HG03066 (cell line): ENCODE measurements around the gene CHPT1.
"Not testable (repeated sequence)": the region's sequence is repeated elsewhere in the genome, so short reads cannot be mapped to it uniquely, and the experiment has no call there.

Experiments
- ATAC-seq: cut with Tn5 transposase; IDR thresholded peaks from one replicate; pipeline ENCODE4 v1.9.1; 2021; ENCODE audit warnings: low read depth; ENCODE audit not compliant: unreplicated experiment

CHPT1 gene

DNA sequence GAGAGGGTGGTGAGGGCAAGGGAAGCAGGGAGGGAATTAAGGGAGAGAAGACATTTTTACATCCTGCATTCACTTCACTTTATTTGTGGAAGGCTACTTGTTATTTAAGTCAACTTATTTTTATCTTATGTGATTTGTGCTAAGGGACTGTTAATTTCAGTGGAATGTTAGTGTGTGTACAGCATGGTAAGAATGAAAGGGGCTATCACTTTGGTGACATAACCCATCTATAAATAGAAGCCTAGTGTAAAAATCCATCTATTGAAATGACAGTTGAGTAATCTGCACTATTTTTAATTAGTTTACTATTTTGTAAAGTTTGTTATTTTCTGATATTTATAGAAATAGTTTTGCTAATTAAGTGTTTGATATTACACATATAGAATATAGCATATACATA lies 16.8 kb upstream of the CHPT1 start:
- ATAC-seq, result no peak

DNA sequence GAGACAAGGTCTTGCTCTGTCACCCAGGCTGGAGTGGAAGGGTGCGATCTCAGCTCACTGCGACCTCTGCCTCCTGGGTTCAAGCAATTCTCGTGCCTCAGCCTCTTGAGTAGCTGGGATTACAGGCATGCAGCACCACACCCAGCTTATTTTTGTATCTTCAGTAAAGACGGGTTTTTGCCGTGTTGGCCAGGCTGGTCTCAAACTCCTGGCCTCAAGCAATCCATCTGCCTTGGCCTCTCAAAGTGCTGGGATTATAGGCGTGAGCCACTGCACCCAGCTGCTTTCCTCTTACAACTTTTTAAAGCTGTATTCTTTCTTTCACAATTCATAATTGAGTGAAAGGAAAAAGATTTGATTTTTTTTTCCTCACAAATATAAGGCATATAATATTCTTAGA lies 15.8 kb upstream of the CHPT1 start:
- not testable (repeated sequence) for ATAC-seq

DNA sequence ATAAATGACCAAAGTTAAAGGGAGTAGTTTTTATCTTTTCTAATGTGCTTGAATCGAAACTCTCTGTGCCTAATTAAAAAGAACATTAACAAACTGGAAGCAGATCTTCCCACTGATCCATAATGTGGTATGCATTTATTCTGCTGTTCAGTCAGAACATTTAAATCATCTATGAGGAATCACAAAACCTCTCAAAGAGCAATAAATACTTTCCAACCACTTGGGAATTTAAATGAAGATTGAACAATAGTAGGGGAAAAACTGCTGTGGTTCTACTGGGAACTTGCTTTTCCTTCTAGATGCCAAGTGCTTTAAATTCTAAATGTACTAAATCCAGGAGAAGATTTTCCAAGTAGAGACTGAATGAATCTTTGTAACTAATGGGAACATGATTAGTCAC lies 12.3 kb upstream of the CHPT1 start:
- no peak for ATAC-seq

DNA sequence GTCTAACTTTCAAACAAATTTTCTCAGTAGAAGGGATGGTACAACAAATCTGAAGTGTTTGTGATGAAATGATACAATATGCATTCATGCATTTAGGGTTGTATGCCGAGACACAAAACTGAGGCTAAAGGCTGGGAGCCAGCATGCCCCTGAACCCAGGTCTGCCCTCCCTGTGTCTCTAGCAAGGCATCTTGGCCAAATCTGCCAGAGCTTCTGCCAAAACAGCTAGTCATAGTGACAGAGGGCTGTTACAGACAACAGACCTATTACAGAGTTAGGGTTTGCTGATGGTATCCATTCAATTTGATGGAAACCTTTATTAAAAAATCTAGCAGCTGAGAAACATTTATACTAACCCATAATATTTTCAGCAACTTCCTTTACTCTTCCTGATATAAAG lies 11.3 kb upstream of the CHPT1 start:
- ATAC-seq, result no peak

DNA sequence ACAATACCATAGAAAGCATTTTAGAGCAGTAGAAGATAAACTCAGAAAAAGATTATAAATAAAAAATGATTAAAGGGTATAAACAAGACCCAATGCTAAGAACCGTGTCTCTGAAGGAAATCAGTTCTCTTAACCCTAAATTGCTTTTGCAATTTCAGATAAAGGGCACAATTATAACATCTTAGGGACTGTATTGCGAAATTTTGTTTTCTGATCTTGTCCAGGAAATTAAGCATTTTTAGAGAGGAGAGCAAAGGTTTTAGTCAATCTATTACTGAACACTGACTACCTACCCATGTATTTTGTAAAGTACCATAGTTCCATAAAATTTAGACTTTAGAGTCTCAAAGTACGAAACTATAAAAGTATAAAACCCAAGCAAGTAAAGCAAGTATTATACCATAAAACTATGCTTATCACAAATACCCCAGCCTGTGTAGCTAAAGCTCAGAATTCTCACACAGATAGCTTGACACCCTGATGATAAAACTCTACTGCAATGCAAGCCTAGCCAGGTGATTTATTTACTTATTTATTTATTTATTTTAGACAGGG lies 6.8 kb upstream of the CHPT1 start:
- ATAC-seq, result no peak

DNA sequence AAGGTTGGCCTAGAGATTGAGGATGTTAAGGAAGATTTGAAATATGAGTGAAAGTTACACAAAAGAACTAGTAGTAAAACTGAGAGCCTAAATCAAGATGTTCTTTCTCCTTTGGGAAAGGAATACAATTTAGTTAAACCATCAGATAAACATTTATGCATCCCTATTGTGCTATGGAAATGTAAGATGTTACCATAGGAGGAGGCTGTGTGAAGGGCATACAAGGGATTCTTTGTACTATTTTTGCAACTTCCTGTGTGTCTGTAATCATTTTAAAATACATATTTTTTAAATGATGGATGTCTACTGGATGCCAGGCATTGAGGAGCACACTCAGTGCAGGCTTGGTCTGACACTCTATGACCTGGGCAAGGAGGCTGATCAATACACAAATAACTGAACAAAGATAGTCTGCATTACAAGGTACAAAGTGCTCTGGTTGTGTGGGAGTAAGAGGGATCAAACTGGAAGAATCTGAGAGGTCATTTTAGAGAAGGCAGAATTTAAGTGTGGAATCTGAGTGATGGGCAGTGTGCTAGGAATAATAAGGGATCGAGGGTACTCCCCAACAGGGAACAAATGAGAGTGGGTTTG lies 5.8 kb upstream of the CHPT1 start:
- no peak for ATAC-seq

DNA sequence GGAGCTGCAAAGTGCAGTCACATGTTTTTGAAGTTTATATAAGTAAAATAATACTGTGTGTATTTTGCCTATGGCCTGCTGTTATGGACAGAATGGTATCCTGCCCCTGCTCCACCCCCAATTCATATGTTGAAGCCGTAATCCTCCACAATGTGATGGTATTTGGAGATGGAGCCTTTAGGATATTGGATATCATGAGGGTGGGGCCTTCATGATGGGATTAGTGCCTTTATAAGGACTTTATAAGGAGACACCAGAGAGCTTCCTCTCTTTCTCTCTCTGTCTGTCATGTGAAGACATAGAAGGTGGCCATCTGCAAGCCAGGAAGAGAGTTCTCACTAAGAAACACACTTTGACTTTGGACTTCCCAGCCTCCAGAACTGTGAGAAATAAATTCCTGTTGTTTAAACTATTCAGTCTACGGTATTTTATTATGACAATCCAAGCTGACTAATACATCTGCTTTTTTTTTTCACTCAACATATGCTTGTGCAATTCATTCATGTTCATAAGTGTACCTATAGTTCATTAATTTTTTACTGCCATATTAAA lies 3.1 kb upstream of the CHPT1 start:
- no peak for ATAC-seq

DNA sequence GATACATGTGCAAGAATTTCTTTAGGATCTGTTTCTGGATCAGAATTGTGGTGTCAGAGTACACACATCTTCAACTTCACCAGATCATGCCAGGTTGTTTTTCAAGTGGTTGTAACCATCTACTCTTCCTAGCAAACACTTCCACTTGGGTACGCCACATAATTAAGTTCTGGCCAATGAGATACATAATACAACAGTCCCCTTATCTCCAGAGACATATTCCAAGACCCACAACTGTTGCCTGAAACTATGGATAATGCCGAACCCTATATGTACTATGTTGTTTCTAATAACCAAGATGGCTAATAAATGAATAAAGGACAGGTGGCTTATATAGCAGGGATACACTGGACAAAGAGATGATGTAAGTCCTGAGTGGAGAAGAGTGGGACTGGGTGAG lies 2.5 kb upstream of the CHPT1 start:
- no peak for ATAC-seq

DNA sequence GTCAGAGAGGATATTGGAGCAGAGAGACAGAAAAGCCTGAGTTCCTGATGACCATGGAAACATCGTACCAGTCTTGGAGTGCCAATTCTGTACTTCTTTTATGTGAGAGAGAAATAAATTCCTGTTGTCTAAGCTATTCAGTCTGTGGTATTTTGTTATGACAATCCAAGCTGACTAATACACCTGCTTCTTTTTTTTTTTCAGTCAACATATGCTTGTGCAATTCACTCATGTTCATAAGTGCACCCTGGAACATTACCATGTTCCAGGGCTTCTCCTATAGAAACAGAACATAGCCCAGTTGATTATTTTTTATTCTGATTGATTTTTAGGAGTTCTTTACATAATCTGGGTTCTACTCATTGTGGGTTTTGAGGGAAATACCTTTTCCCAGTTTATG lies 1.7 kb upstream of the CHPT1 start:
- ATAC-seq, result no peak

DNA sequence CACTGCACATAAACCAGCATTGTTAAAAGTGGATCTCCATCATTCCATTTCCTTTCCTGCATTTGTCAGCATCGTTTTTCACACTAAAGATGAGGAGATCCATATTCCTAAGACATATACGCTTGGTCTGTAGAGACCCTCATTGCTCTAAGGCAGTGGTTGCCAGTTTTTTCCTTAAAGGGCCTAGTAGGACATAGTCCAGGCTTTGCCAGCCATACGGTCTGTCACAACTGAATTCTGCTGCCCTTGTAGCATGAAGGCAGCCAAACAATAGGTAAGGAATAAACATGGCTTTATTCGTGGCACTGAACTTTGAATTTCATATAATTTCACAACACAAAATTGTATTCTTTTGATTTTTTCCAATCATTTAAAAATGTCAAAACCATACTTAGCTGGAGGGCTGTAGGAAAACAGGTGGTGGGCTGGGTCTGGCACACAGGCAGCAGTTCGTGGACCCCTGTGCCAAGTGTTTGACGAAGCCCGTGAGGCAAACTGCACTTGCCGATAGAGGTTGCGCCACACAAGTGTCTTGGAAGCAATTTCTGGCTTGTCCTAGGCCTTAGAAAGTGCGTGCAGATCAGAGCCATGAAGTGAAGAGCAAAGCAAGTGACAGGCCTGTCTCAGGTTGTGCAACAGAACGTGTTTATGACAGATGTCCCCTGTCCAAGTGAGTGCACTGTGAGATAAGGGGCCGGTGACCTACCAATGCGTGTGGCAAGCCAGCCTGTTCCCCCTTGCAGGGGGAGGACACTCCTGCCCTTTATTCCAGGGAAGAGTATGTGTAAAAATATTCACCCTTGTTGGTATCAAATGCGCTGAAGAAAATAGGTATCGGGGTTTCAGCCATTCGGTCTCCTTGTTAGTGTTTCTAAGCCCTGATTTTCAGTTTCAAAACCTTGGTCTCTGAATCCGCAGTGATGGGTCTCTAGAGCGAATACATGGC lies 916 bp upstream of the CHPT1 start:
- ATAC-seq, result peak; percentile 36

DNA sequence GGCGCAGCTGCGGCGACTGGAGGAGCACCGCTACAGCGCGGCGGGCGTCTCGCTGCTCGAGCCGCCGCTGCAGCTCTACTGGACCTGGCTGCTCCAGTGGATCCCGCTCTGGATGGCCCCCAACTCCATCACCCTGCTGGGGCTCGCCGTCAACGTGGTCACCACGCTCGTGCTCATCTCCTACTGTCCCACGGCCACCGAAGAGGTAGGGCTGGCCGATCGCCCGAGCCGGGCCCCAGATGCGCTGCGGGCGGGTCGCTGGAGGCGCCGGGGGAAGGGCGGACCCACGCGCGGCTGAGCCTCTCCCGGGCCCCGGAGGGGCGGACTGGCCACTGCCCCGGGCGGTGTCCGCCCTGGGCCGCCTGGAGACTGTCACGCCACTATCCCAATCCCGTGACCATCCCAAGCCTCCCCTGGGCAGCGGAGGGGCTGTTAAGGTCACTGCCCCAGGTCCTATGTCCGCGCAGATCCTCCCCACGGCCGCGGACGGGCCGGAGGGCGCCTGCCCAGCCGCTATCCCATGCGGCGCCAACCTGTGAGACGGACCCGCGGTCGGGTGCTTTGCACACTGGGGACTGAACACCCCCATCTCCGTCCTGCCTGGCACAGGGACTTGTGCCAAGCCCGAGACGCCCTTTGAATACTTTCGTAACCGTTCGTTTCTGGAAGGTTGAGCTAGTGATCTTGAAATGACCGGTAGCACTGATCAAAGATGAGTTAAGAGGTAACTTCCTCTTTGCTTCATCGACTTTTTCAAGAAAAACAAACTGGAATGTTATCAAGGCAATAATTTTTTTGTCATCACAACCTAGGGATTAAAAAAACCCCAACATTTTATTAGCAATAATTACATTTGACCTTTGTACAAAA lies 725 bp downstream of the CHPT1 start:
- ATAC-seq, result peak; percentile 31

DNA sequence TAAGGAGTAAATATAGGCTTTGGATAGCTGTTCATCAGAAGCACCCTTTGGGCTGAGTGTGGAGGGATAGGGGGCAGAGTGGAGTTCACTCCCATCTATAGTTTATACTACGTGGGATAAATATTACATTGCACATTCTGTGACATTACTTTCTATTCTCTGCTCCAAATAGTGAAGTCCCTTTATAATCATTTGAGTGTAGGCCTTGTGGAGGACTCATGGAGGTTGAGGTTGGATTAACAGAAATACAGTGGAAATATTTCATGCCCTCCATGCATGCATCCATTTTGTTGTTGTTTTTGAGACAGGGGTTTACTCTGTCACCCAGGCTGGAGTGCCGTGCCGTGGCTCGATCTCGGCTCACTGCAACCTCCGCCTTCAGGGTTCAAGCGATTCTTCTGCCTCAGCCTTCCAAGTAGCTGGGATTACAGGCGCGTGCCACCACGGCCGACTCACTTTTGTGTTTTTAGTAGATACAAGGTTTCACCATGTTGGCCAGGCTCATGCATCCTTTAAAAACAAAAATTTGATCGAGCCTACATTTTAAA lies 1.4 kb downstream of the CHPT1 start:
- no peak for ATAC-seq

DNA sequence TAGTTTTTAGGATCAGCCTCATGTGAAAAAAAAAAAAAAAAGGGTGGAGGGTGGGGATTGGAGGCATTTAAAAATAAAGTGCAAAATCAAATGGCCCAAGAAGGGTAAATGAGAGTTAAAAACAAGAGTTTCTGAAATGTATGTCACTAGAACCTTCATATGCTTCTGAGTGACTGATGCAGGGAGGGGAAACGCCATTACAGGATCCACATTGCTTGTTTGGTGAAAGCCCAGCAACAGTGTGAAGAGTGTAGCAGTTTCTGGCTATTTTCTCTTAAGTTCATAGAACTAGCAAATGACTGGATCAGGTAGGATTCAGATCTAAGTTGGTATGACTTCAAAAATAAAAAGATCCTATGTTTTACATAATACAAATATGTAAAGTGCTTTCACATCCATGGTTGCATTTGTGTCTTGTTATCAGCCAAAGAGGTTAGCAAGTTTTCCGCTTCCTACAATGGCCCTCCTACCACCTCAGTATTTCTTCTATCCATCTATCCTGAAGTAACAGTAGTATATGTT lies 2.9 kb downstream of the CHPT1 start:
- no peak for ATAC-seq

DNA sequence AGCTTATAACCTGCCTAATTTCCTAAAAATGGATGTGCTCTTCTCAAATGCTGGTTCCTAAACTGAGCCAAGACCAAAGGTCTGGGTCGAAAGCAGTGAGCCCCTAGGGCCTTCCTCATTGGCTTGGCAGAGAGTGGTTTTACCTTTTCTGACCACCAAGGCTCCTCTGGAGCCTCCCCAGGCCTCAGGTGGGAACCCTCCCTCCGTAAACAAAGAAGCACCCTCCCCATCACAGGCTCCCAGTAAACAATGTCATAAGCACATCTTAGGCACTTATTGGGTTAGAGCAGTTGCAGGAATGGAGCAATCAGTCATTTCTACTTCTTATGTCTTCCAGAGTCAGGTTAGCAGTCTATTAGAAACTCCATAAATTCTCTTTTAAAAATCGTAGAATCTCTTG lies 6.0 kb downstream of the CHPT1 start:
- ATAC-seq, result no peak

DNA sequence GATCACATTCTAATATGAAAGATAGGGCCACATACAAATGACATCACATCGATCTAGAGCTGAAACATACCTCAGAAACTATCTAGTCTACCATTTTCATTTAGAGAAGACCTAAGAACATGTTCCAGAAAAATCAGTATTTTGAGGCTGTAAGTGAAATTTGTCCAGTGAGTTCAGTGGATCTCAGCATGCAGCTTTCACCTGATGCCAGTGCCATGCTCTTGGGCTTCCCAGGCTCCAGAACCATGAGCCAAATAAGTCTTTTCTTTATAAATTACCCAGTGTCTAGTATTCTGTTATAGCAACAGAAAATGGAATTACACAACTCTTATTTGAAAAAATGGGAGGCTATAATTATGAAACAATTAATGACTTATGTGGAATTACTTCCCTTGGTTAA lies 9.0 kb downstream of the CHPT1 start:
- no peak for ATAC-seq

DNA sequence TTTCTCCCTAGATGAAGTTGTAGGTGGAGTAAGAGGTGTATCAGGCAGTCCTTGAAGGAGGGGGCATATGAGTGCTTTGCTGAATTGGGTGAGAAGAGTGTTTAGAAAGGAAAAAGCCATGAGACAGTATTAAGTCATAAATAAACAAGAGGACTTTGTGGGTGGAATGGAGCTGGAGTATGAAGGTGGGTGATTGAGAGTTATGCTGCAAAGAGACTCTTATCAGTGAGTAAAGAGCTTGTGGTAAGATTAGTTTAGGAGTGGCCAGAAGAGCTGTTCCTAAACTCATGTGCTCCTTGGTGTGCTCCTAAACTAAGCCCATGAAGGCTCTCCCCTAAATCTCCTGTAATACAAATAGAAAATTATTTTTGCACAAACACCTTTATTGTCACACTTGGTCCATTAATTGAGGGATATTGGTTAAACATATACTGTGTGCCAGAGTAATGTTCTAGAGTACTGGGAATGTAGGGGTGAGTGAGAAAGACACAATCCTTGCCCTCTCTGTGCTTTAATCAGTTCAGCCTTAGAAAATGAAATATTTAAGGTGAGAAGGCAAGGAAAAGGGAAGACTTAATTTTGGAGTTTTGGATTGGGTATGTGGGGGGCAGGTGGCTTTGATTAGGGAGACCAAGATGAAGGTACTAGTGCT lies 9.8 kb downstream of the CHPT1 start:
- no peak for ATAC-seq

DNA sequence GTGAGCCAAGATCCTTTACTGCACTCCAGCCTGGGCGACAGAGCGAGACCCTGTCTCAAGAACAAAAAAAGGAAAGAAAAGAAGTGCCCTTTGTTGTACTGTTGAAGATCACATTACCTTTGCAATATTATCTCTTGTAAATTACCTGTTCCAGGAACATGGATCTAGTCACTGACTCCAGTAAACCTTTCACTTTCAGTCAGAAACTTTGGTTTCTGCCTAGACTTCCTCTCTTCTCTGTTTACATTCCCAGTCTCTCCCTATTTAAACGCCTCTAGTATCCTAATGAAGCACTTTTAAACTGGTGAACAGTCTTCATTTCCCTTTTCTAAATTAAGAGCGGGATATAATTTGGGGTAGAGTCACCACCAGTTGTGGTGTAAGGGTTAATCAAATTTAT lies 12.8 kb downstream of the CHPT1 start:
- ATAC-seq, result no peak

DNA sequence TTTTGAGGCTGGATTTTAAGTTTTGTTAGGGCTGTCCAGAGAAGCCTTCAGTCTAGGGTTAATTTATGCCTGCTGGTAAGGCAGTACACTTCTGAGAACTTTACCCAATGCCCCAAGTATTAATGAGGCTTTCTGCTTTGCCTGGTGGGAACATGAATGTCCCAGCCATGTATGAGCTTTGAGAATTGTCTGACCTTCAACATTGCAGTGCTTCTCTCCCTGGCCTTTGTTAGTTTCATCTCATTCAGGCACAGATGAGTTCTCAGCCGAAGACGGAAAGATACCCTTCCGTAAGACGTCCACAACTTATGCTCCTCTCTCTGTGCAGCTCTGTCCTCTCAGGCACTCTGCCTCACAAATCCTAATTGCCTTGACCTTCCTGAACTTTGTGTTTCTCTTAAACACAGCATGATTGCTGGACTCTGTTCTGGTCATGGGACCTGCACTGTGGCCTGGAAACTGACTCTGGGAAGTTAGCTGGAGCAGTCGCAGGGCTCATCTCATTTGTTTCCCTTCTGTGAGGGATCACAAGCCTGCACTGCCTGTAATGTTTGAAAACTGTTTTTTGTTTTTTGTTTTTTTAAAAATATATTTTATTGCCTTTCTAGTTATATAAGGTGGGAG lies 15.7 kb downstream of the CHPT1 start:
- ATAC-seq, result no peak

DNA sequence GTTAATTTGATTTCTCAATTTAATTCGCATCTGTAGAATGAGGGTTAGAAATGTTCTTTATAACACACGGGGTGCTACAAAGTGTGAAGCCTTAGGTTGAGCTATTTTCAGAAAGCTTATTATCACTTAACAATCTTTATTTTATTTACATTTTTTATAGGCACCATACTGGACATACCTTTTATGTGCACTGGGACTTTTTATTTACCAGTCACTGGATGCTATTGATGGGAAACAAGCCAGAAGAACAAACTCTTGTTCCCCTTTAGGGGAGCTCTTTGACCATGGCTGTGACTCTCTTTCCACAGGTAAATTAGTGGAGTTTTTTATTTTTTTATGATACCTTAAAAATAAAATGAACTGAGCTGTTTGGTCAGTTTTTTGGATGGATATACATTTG lies 16.5 kb downstream of the CHPT1 start:
- ATAC-seq, result no peak
